Epithelial cell of esophagus (primary cell): ENCODE measurements around the gene MBTPS1.

Experiments used
- DNase-seq: peaks from one replicate; pipeline ENCODE4 v3.0.0; 2010; ENCODE audit warnings: low read depth
- H3K4me3 ChIP-seq: 2 replicates; pipeline ENCODE4 v1.5.1; 2011; ENCODE audit warnings: mild to moderate bottlenecking, low read length, control low read depth
- CTCF ChIP-seq: IDR thresholded peaks from 2 replicates; pipeline ENCODE4 v1.5.1; 2011; ENCODE audit warnings: low read depth, mild to moderate bottlenecking, low read length, control low read depth, inconsistent platforms; ENCODE audit not compliant: insufficient read depth; ENCODE audit errors: missing control alignments

MBTPS1 gene

DNA sequence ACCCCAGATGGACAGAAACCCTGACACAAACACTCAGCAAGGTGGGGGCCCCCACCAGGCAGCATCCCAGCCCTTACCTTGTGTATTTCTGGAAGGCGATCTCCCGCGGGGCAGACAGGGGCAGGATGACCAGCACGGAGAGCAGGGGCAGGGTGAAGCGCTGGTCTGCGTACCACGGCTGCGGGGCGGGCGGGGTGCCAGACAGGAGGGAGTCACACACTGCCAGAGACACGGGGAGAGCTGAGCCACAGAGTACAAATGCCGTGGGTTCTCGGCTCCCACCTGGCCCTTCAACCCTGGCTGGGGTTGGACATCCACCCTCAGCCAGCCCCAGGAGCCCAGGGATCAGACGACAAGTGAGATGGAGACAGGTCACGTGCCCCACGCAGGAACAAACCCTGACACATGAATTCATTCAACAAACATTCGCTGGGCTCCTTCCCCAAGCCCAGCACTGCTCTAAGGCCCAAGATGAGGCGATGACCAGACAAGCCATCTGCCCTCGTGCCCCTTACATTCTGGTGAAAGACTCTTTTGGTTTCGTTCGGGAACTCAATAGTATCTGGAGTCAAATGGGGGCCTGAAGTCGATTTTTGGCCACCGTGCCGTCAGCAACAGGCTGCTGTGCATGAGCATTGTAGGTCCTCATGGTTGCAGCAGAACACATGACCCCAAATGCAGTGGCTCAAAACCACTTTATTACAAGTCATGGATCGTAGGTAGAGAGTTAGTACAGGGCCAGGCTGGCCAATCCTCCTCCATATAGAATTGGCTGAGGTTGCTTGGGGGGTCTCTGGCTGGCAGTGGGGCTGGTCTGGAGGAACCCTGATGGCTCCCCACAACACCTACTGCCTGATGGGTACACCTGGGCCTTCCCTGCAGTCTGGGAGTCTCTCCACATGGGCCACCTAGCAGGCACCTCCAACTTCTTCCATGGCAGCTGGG lies 83.2 kb downstream of the MBTPS1 start:
- H3K4me3 ChIP-seq = no peak overlapping the region
- no peak for DNase-seq
- no peak for TF ChIP-seq CTCF

- H3K4me3 ChIP-seq = no peak overlapping the region
- TF ChIP-seq CTCF = no peak
- DNase-seq = no peak
Measured at GRCh38 chr16:84032458-84033178, 84.1 kb downstream of the MBTPS1 start.

DNA sequence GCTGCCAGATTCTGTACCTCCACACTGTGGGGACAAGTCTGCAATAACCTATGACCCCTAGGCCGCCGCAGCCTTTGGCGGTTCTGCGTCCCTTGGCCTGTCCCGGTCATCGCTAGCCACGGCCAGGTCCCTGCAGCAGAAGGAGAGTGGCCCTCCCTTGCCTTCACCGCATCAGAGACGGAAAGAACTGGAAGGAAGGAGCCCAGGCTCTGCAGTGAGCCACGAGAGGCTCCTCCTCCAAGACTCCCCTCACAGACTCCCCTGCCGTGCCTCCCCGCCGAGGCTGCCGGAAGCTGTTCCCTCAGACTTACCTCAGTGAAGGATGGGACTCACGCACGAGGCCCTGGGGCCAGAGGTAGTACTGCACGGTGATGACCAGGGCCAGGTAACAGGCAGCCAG lies 85.2 kb downstream of the MBTPS1 start:
- H3K4me3 ChIP-seq = no peak overlapping the region
- no peak for DNase-seq
- no peak for TF ChIP-seq CTCF

GRCh38 chr16:84029297-84030047 lies 87.3 kb downstream of the MBTPS1 start:
- no peak for DNase-seq
- no peak overlapping the region for H3K4me3 ChIP-seq
- no peak for TF ChIP-seq CTCF

DNA sequence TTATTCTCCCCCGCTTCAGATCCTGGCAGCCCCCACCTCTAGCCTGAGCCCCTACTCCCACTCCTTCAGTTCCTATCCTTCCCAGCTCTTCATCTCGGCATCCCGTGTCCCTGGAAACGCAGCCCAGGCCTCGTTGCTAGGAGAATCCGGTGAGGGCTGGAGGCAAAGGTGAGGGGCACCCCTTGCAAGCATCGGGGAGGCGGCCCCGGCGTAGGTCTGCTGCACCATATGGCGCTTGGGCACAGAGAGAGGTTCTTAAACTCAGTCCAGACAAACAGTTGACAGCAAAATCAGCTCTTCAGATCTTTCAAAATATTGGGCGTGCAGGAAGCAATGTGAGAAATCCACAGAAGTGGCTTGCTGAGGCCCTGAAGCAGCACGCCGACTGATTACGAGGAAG lies 89.1 kb downstream of the MBTPS1 start:
- no peak for TF ChIP-seq CTCF
- DNase-seq = no peak
- H3K4me3 ChIP-seq = no peak overlapping the region

GRCh38 chr16:84026606-84027005 lies 90.1 kb downstream of the MBTPS1 start:
- peak; percentile 31 for DNase-seq
- TF ChIP-seq CTCF = no peak
- no peak overlapping the region for H3K4me3 ChIP-seq
